ENCODE measurements around the gene BRAF.

The BRAF gene

DNA sequence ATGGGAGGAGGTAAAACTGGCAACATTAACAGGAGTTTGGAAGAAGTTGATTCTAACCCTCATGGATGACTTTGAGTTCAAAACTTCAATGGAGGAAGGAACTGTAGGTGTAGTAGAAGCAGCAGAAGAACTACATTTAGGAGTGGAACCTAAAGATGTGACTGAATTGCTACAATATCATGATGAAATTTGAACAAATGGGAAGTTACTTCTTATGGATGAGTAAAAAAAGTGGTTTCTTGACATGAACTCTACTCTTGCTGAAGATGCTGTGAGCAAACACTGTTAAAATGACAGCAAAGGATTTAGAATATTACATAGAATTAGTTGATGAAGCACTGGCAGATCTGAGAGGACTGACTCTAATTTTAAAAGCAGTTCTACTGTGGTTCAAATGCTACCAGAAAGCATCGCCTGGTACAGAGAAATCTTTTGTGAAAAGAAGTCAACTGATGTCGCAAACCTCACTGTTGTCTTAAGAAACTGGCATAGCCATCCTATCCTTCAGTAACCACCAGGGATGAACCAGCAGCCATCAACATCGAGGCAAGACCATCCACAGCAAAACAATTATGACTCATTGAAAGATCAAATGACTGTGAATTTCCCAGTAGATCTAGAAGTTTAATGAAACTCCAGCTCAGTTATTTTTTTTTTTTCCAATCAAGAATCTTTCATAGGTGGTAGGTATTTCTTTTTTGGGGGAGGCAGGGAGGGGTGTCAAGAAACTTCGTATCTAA lies 20.8 kb downstream of the BRAF start:
- peak; percentile 14 for DNase-seq (ENCODE audit: low read depth)
- no peak for TF ChIP-seq CTCF (IDR thresholded peaks at IDR 0.05; ENCODE audit: low read length, missing control alignments)
- H3K4me3 ChIP-seq (replicated peaks; ENCODE audit: low read depth, low read length), result no peak overlapping the region

GRCh38 chr7:140902303-140902953 lies 22.3 kb downstream of the BRAF start:
- TF ChIP-seq CTCF (IDR thresholded peaks at IDR 0.05; ENCODE audit: low read length, missing control alignments), result no peak
- DNase-seq (ENCODE audit: low read depth), result no peak
- no peak overlapping the region for H3K4me3 ChIP-seq (replicated peaks; ENCODE audit: low read depth, low read length)

GRCh38 chr7:140901941-140902302 lies 22.8 kb downstream of the BRAF start:
- no peak for TF ChIP-seq CTCF (IDR thresholded peaks at IDR 0.05; ENCODE audit: low read length, missing control alignments)
- H3K4me3 ChIP-seq (replicated peaks; ENCODE audit: low read depth, low read length), result no peak overlapping the region
- DNase-seq (ENCODE audit: low read depth), result no peak

DNA sequence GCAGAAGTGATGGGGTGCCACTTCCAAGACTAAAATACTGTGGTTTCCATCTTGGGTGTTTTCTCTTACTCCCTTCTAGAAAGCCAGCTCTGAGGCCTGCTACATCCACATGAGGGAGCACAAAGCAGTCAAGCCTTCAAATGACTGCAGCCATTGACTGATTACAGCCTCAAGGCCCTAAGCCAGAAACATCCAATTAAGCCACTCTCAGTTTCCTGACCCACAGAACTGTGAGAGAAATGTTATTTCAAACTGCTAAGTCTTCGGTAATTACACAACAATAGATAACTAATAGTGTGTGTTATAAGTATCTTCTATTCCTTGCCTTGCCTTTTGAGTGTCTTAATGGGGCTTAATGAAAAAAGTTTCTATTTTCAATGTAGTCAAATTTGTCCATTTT lies 24.8 kb downstream of the BRAF start:
- no peak for TF ChIP-seq CTCF (IDR thresholded peaks at IDR 0.05; ENCODE audit: low read length, missing control alignments)
- no peak overlapping the region for H3K4me3 ChIP-seq (replicated peaks; ENCODE audit: low read depth, low read length)
- no peak for DNase-seq (ENCODE audit: low read depth)

DNA sequence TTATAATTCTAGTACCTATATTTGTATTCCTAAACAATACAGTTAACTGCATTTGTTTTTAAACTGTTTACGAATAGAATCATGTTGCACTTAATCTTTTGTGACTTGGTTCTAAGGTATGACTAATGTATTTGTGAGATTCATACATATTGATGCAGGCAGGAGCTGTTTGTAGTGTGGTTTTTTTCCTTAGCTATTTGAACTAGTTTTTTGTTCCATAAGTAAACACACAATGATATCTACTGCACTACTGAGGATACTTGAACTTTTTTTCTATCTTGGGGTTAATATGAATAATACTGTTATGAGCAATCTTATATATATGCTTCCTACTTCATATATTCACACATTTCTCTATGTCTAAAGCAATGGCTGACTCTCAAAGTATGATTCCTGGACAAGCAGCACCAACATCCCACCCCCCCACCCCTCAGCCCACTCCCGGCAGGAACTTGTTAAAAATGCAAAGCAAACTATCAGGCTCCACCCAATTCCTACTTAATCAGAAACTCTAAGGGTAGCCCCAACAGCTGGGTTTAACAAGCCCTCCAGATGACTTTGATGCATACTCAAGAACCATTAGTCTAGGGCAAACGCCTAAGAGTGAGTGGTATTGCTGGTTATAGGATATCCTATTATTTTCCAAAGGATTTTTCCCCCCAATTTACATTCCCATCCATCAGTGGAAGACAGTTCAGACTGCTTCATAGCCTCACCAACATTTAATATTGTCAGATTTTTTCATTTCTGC lies 25.8 kb downstream of the BRAF start:
- no peak overlapping the region for H3K4me3 ChIP-seq (replicated peaks; ENCODE audit: low read depth, low read length)
- no peak for TF ChIP-seq CTCF (IDR thresholded peaks at IDR 0.05; ENCODE audit: low read length, missing control alignments)
- DNase-seq (ENCODE audit: low read depth), result peak; percentile 14

- DNase-seq (ENCODE audit: low read depth), result no peak
- no peak overlapping the region for H3K4me3 ChIP-seq (replicated peaks; ENCODE audit: low read depth, low read length)
- no peak for TF ChIP-seq CTCF (IDR thresholded peaks at IDR 0.05; ENCODE audit: low read length, missing control alignments)
Measured at GRCh38 chr7:140896996-140897395, 27.7 kb downstream of the BRAF start.
